ENCODE measurements around the gene NT5E. TPM values are rescaled to one million over a fixed set of nuclear protein-coding genes. Genes with fewer than 3 reads are reported as not detected.

Gene NT5E
- total RNA-seq, 2 donors from 2014 or later = 6.2 to 13.1 TPM

- H3K36me3 Mint-ChIP-seq (ENCODE audit: insufficient read depth in 2 of 2) = no peaks in the 10 kb centered on the region
- H3K4me1 Mint-ChIP-seq (ENCODE audit: low read depth) = peaks cover 24% of the 10 kb centered on the region
- no peak overlapping the region for H3K4me3 Mint-ChIP-seq
- H3K27ac Mint-ChIP-seq = no peak overlapping the region
- no peak for DNase-seq
- no peaks in the 10 kb centered on the region for H3K27me3 Mint-ChIP-seq (ENCODE audit: low read depth)
- H3K9me3 Mint-ChIP-seq = no peaks in the 10 kb centered on the region
- no peak for ATAC-seq (replicated peaks in 1 of 2)
Measured at GRCh38 chr6:85469276-85470022, 19.6 kb downstream of the NT5E start.

GRCh38 chr6:85470023-85470410 is 20.1 kb downstream of the NT5E start:
- H3K4me1 Mint-ChIP-seq (ENCODE audit: low read depth) = peaks cover 18% of the 10 kb centered on the region
- H3K9me3 Mint-ChIP-seq = no peaks in the 10 kb centered on the region
- H3K27me3 Mint-ChIP-seq (ENCODE audit: low read depth) = no peaks in the 10 kb centered on the region
- no peak overlapping the region for H3K4me3 Mint-ChIP-seq
- no peak overlapping the region for H3K27ac Mint-ChIP-seq
- no peak for DNase-seq
- H3K36me3 Mint-ChIP-seq (ENCODE audit: insufficient read depth in 2 of 2) = no peaks in the 10 kb centered on the region
- no peak for ATAC-seq (replicated peaks in 1 of 2)

GRCh38 chr6:85472744-85473143 is 22.9 kb downstream of the NT5E start:
- no peaks in the 10 kb centered on the region for H3K9me3 Mint-ChIP-seq
- H3K36me3 Mint-ChIP-seq (ENCODE audit: insufficient read depth in 2 of 2) = no peaks in the 10 kb centered on the region
- no peak for DNase-seq
- no peak overlapping the region for H3K4me3 Mint-ChIP-seq
- no peak for ATAC-seq (replicated peaks in 1 of 2)
- no peak overlapping the region for H3K27ac Mint-ChIP-seq
- H3K27me3 Mint-ChIP-seq (ENCODE audit: low read depth) = no peaks in the 10 kb centered on the region
- H3K4me1 Mint-ChIP-seq (ENCODE audit: low read depth) = peaks cover 5% of the 10 kb centered on the region

- Mint-ChIP-seq H3K27ac (no peak overlapping the region), H3K4me1 (ENCODE audit: low read depth) (peaks cover 5% of the 10 kb centered on the region), H3K4me3 (no peak overlapping the region), H3K27me3 (ENCODE audit: low read depth) (no peaks in the 10 kb centered on the region), H3K9me3 (no peaks in the 10 kb centered on the region), H3K36me3 (ENCODE audit: insufficient read depth in 2 of 2) (no peaks in the 10 kb centered on the region)
- ATAC-seq (replicated peaks in 1 of 2) (no peak), DNase-seq (no peak)
Measured at GRCh38 chr6:85473748-85474147, 23.9 kb downstream of the NT5E start.

- H3K9me3 Mint-ChIP-seq = no peaks in the 10 kb centered on the region
- no peak for ATAC-seq (replicated peaks in 1 of 2)
- no peak overlapping the region for H3K27ac Mint-ChIP-seq
- H3K27me3 Mint-ChIP-seq (ENCODE audit: low read depth) = no peaks in the 10 kb centered on the region
- H3K4me1 Mint-ChIP-seq (ENCODE audit: low read depth) = peaks cover 5% of the 10 kb centered on the region
- DNase-seq = no peak
- H3K36me3 Mint-ChIP-seq (ENCODE audit: insufficient read depth in 2 of 2) = no peaks in the 10 kb centered on the region
- no peak overlapping the region for H3K4me3 Mint-ChIP-seq
Measured at GRCh38 chr6:85476532-85476931, 26.6 kb downstream of the NT5E start.

GRCh38 chr6:85479208-85479607 is 29.3 kb downstream of the NT5E start:
- no peaks in the 10 kb centered on the region for H3K36me3 Mint-ChIP-seq (ENCODE audit: insufficient read depth in 2 of 2)
- H3K4me1 Mint-ChIP-seq (ENCODE audit: low read depth) = peaks cover 8% of the 10 kb centered on the region
- ATAC-seq (replicated peaks in 1 of 2) (no peak), DNase-seq (no peak)
- H3K4me3 Mint-ChIP-seq = no peak overlapping the region
- no peaks in the 10 kb centered on the region for H3K27me3 Mint-ChIP-seq (ENCODE audit: low read depth)
- H3K27ac Mint-ChIP-seq = no peak overlapping the region
- no peaks in the 10 kb centered on the region for H3K9me3 Mint-ChIP-seq

- H3K4me3 Mint-ChIP-seq = no peak overlapping the region
- ATAC-seq (replicated peaks in 1 of 2) = peak in 1 of 2 donors; percentile 10
- DNase-seq = no peak
- H3K36me3 Mint-ChIP-seq (ENCODE audit: insufficient read depth in 2 of 2) = no peaks in the 10 kb centered on the region
- peak overlapping the region; percentile 21 for H3K27ac Mint-ChIP-seq
- H3K4me1 Mint-ChIP-seq (ENCODE audit: low read depth) = peaks cover 8% of the 10 kb centered on the region
- H3K27me3 Mint-ChIP-seq (ENCODE audit: low read depth) = no peaks in the 10 kb centered on the region
- no peaks in the 10 kb centered on the region for H3K9me3 Mint-ChIP-seq
Measured at GRCh38 chr6:85482206-85482904, 32.5 kb downstream of the NT5E start.

GRCh38 chr6:85482905-85483700 is 33.2 kb downstream of the NT5E start:
- DNase-seq (peak; percentile 79 to 87), ATAC-seq (replicated peaks in 1 of 2) (peak; percentile 79 to 89)
- Mint-ChIP-seq H3K4me1 (ENCODE audit: low read depth) (peaks cover 8% of the 10 kb centered on the region), H3K36me3 (ENCODE audit: insufficient read depth in 2 of 2) (no peaks in the 10 kb centered on the region), H3K9me3 (no peaks in the 10 kb centered on the region), H3K4me3 (no peak overlapping the region), H3K27me3 (ENCODE audit: low read depth) (no peaks in the 10 kb centered on the region), H3K27ac (no peak overlapping the region)

GRCh38 chr6:85483846-85484245 is 34.0 kb downstream of the NT5E start:
- no peak for ATAC-seq (replicated peaks in 1 of 2)
- Mint-ChIP-seq H3K27me3 (ENCODE audit: low read depth) (no peaks in the 10 kb centered on the region), H3K4me3 (no peak overlapping the region), H3K27ac (no peak overlapping the region), H3K36me3 (ENCODE audit: insufficient read depth in 2 of 2) (no peaks in the 10 kb centered on the region), H3K4me1 (ENCODE audit: low read depth) (peaks cover 8% of the 10 kb centered on the region), H3K9me3 (no peaks in the 10 kb centered on the region)
- DNase-seq = no peak

GRCh38 chr6:85484948-85485347 is 35.1 kb downstream of the NT5E start:
- peaks cover 8% of the 10 kb centered on the region for H3K4me1 Mint-ChIP-seq (ENCODE audit: low read depth)
- H3K4me3 Mint-ChIP-seq = no peak overlapping the region
- DNase-seq (no peak), ATAC-seq (replicated peaks in 1 of 2) (no peak)
- H3K27me3 Mint-ChIP-seq (ENCODE audit: low read depth) = no peaks in the 10 kb centered on the region
- no peaks in the 10 kb centered on the region for H3K9me3 Mint-ChIP-seq
- H3K27ac Mint-ChIP-seq = no peak overlapping the region
- no peaks in the 10 kb centered on the region for H3K36me3 Mint-ChIP-seq (ENCODE audit: insufficient read depth in 2 of 2)

GRCh38 chr6:85490516-85491248 is 40.8 kb downstream of the NT5E start:
- H3K9me3 Mint-ChIP-seq = no peaks in the 10 kb centered on the region
- H3K27me3 Mint-ChIP-seq (ENCODE audit: low read depth) = no peaks in the 10 kb centered on the region
- no peak overlapping the region for H3K4me3 Mint-ChIP-seq
- ATAC-seq (replicated peaks in 1 of 2) (no peak), DNase-seq (no peak)
- H3K4me1 Mint-ChIP-seq (ENCODE audit: low read depth) = no peaks in the 10 kb centered on the region
- H3K36me3 Mint-ChIP-seq (ENCODE audit: insufficient read depth in 2 of 2) = no peaks in the 10 kb centered on the region
- H3K27ac Mint-ChIP-seq = no peak overlapping the region

- DNase-seq (no peak), ATAC-seq (replicated peaks in 1 of 2) (no peak)
- H3K27me3 Mint-ChIP-seq (ENCODE audit: low read depth) = no peaks in the 10 kb centered on the region
- peaks cover 10% of the 10 kb centered on the region for H3K4me1 Mint-ChIP-seq (ENCODE audit: low read depth)
- no peak overlapping the region for H3K27ac Mint-ChIP-seq
- no peak overlapping the region for H3K4me3 Mint-ChIP-seq
- H3K36me3 Mint-ChIP-seq (ENCODE audit: insufficient read depth in 2 of 2) = peaks cover 13 to 16% of the 10 kb centered on the region in 2 donors
- peaks cover 7 to 11% of the 10 kb centered on the region in 2 donors for H3K9me3 Mint-ChIP-seq
Measured at GRCh38 chr6:85493389-85493788, 43.5 kb downstream of the NT5E start.
